Activated naive CD4-positive, alpha-beta T cell treated with anti-CD3 and anti-CD28 coated beads, Interleukin-2, amount 50 U/mL, for 72 hours (primary cell): ENCODE data around the gene IMMP2L. TPM values are rescaled to one million over a fixed set of nuclear protein-coding genes. Genes with fewer than 3 reads are reported as not detected.
"Not testable (repeated sequence)": the region's sequence is repeated elsewhere in the genome, so short reads cannot be mapped to it uniquely, and the experiment has no call there.

Experiments
- ATAC-seq, 2 donors: fragments of 150-1000 bp; cut with Tn5 transposase; 2 replicates each; pipeline ENCODE4 v1.10.0; 2021; ENCODE audit warnings: mild to moderate bottlenecking in 2 of 2, moderate library complexity in 2 of 2
- DNase-seq, 2 donors: peaks; one replicate each; pipeline ENCODE4 v3.0.0; 2021 to 2022; ENCODE audit warnings: low spot score in 2 of 2
- H3K27ac Mint-ChIP-seq, 2 donors: one replicate each; pipeline ENCODE4 v1.8.0; 2022; ENCODE audit warnings: mild to moderate bottlenecking in 2 of 2, mixed read lengths in 2 of 2
- H3K36me3 Mint-ChIP-seq, 2 donors: one replicate each; pipeline ENCODE4 v1.8.0; 2022; ENCODE audit warnings: mixed read lengths in 2 of 2
- H3K9me3 Mint-ChIP-seq, 2 donors: one replicate each; pipeline ENCODE4 v1.8.0; 2022; ENCODE audit warnings: mixed read lengths in 2 of 2
- total RNA-seq, 2 donors: library from RNA; stranded (reverse); gene quantifications; one replicate each; pipeline ENCODE4 v1.2.3, GENCODE V29; 2022

The IMMP2L gene
- total RNA-seq, 2 donors from 2014 or later: 11.8 to 18.2 TPM

- DNase-seq (no peak), ATAC-seq (peak; percentile 35 to 56)
- H3K36me3 Mint-ChIP-seq: no peaks in the 10 kb centered on the region
- no peaks in the 10 kb centered on the region for H3K9me3 Mint-ChIP-seq
- peak overlapping the region; percentile 22 to 95 for H3K27ac Mint-ChIP-seq
Observed at GRCh38 chr7:111081546-111082267, 480.6 kb downstream of the IMMP2L start.

GRCh38 chr7:111080495-111081105 is 481.7 kb downstream of the IMMP2L start:
- peaks cover 4 to 5% of the 10 kb centered on the region in 2 donors for H3K36me3 Mint-ChIP-seq
- DNase-seq (no peak), ATAC-seq (no peak)
- peak overlapping the region in 1 of 2 donors; percentile 52 for H3K27ac Mint-ChIP-seq
- peaks cover 0 to 3% of the 10 kb centered on the region in 2 donors for H3K9me3 Mint-ChIP-seq

- H3K27ac Mint-ChIP-seq: peak overlapping the region in 1 of 2 donors; percentile 84
- no peak for ATAC-seq
- no peak for DNase-seq
- H3K9me3 Mint-ChIP-seq: peaks cover 4 to 5% of the 10 kb centered on the region in 2 donors
- peaks cover 10 to 14% of the 10 kb centered on the region in 2 donors for H3K36me3 Mint-ChIP-seq
Observed at GRCh38 chr7:111077001-111077400, 485.3 kb downstream of the IMMP2L start.

GRCh38 chr7:111076205-111076604 is 486.1 kb downstream of the IMMP2L start:
- ATAC-seq: peak; percentile 84 to 94
- peak overlapping the region; percentile 82 to 84 for H3K27ac Mint-ChIP-seq
- H3K9me3 Mint-ChIP-seq: peaks cover 4 to 5% of the 10 kb centered on the region in 2 donors
- peaks cover 10 to 14% of the 10 kb centered on the region in 2 donors for H3K36me3 Mint-ChIP-seq
- peak in 1 of 2 donors; percentile 64 for DNase-seq

- no peak for ATAC-seq
- peaks cover 10 to 14% of the 10 kb centered on the region in 2 donors for H3K36me3 Mint-ChIP-seq
- peak overlapping the region; percentile 82 to 84 for H3K27ac Mint-ChIP-seq
- peaks cover 4 to 5% of the 10 kb centered on the region in 2 donors for H3K9me3 Mint-ChIP-seq
- DNase-seq: no peak
Observed at GRCh38 chr7:111075498-111075897, 486.8 kb downstream of the IMMP2L start.

GRCh38 chr7:111074748-111075146 is 487.5 kb downstream of the IMMP2L start:
- peak overlapping the region; percentile 18 to 83 for H3K27ac Mint-ChIP-seq
- no peak for ATAC-seq
- peaks cover 10 to 14% of the 10 kb centered on the region in 2 donors for H3K36me3 Mint-ChIP-seq
- no peak for DNase-seq
- peaks cover 4 to 5% of the 10 kb centered on the region in 2 donors for H3K9me3 Mint-ChIP-seq

GRCh38 chr7:111074071-111074747 is 488.1 kb downstream of the IMMP2L start:
- peak; percentile 21 to 67 for ATAC-seq
- no peak for DNase-seq
- H3K9me3 Mint-ChIP-seq: peaks cover 4 to 5% of the 10 kb centered on the region in 2 donors
- H3K36me3 Mint-ChIP-seq: peaks cover 10 to 14% of the 10 kb centered on the region in 2 donors
- H3K27ac Mint-ChIP-seq: peak overlapping the region; percentile 18 to 83

GRCh38 chr7:111072658-111073057 is 489.6 kb downstream of the IMMP2L start:
- not testable (repeated sequence) for ATAC-seq, DNase-seq, H3K9me3 Mint-ChIP-seq
- Mint-ChIP-seq H3K27ac (peak overlapping the region in 1 of 2 donors; percentile 83), H3K36me3 (peaks cover 10 to 14% of the 10 kb centered on the region in 2 donors)

GRCh38 chr7:111071556-111071955 is 490.7 kb downstream of the IMMP2L start:
- DNase-seq (no peak), ATAC-seq (no peak)
- peaks cover 4 to 5% of the 10 kb centered on the region in 2 donors for H3K9me3 Mint-ChIP-seq
- H3K27ac Mint-ChIP-seq: no peak overlapping the region
- H3K36me3 Mint-ChIP-seq: peaks cover 10 to 14% of the 10 kb centered on the region in 2 donors

- no peak for DNase-seq
- no peak for ATAC-seq
- Mint-ChIP-seq H3K9me3 (peaks cover 4 to 5% of the 10 kb centered on the region in 2 donors), H3K36me3 (peaks cover 5 to 18% of the 10 kb centered on the region in 2 donors), H3K27ac (no peak overlapping the region)
Observed at GRCh38 chr7:111068618-111069017, 493.7 kb downstream of the IMMP2L start.

GRCh38 chr7:111067682-111068081 is 494.6 kb downstream of the IMMP2L start:
- Mint-ChIP-seq H3K27ac (no peak overlapping the region), H3K36me3 (peaks cover 15 to 28% of the 10 kb centered on the region in 2 donors), H3K9me3 (peaks cover 8 to 11% of the 10 kb centered on the region in 2 donors)
- no peak for ATAC-seq
- no peak for DNase-seq

- Mint-ChIP-seq H3K9me3 (peaks cover 9 to 14% of the 10 kb centered on the region in 2 donors), H3K27ac (no peak overlapping the region), H3K36me3 (peaks cover 19 to 32% of the 10 kb centered on the region in 2 donors)
- ATAC-seq (no peak), DNase-seq (no peak)
Observed at GRCh38 chr7:111067251-111067650, 495.0 kb downstream of the IMMP2L start.

- no peak for ATAC-seq
- H3K36me3 Mint-ChIP-seq: peaks cover 26 to 43% of the 10 kb centered on the region in 2 donors
- H3K27ac Mint-ChIP-seq: peak overlapping the region in 1 of 2 donors; percentile 34
- H3K9me3 Mint-ChIP-seq: peaks cover 20 to 22% of the 10 kb centered on the region in 2 donors
- no peak for DNase-seq
Observed at GRCh38 chr7:111063166-111063565, 499.1 kb downstream of the IMMP2L start.

- Mint-ChIP-seq H3K36me3 (peaks cover 26 to 42% of the 10 kb centered on the region in 2 donors), H3K9me3 (peaks cover 20 to 22% of the 10 kb centered on the region in 2 donors), H3K27ac (no peak overlapping the region)
- no peak for DNase-seq
- no peak for ATAC-seq
Observed at GRCh38 chr7:111059833-111060232, 502.5 kb downstream of the IMMP2L start.

GRCh38 chr7:111057066-111057465 is 505.2 kb downstream of the IMMP2L start:
- ATAC-seq (no peak), DNase-seq (no peak)
- no peak overlapping the region for H3K27ac Mint-ChIP-seq
- H3K36me3 Mint-ChIP-seq: peaks cover 5 to 14% of the 10 kb centered on the region in 2 donors
- H3K9me3 Mint-ChIP-seq: peaks cover 7 to 9% of the 10 kb centered on the region in 2 donors

- DNase-seq: no peak
- H3K9me3 Mint-ChIP-seq: peaks cover under 1 to 2% of the 10 kb centered on the region in 2 donors
- no peak overlapping the region for H3K27ac Mint-ChIP-seq
- H3K36me3 Mint-ChIP-seq: peaks cover 0 to 7% of the 10 kb centered on the region in 2 donors
- ATAC-seq: no peak
Observed at GRCh38 chr7:111056371-111056770, 505.9 kb downstream of the IMMP2L start.

- Mint-ChIP-seq H3K9me3 (no peaks in the 10 kb centered on the region), H3K27ac (no peak overlapping the region), H3K36me3 (peaks cover 0 to 10% of the 10 kb centered on the region in 2 donors)
- ATAC-seq (no peak), DNase-seq (no peak)
Observed at GRCh38 chr7:111053035-111053434, 509.3 kb downstream of the IMMP2L start.
